GM12801 (cell line): ENCODE measurements around the gene PDE3A.

ENCODE experiments used
- TF ChIP-seq, protein P1 (sequence below): IDR thresholded peaks from one replicate; pipeline ENCODE4 v1.5.1; 2011; ENCODE audit warnings: control low read depth; ENCODE audit not compliant: insufficient read length; ENCODE audit errors: extremely low read depth

The PDE3A gene

DNA sequence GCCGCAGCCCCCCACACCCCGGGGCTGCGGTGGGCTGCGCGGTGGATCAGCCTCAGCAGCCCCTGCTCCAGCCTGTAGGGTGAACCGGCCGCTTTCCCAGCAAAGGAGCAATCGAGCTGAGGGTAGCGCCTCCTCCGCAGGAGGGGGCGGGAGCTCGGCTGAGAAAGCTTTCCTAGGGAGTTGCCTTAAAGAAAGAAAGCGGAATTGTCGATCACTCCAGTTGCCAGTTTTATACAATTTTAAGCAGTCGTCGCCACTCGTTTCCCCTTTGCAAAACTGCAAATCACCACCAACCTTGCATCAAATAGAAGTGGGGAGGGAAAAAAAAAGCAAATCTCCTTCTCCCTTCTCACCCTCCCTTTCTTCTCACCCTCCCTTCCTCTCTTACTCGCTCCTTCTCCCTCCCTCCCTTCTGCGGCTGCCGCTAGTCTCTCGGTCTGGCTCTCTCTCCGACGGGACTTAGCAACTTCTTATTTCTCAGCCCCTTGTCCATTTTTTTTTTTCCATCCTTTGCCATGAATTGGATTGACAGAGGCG lies at the start of gene PDE3A:
Gene PDE3A (plus strand): TSS at position 424 of the 537 bp plus-strand sequence. CDS start 748 bp downstream, outside the sequence.
- TF ChIP-seq, protein P1, sequence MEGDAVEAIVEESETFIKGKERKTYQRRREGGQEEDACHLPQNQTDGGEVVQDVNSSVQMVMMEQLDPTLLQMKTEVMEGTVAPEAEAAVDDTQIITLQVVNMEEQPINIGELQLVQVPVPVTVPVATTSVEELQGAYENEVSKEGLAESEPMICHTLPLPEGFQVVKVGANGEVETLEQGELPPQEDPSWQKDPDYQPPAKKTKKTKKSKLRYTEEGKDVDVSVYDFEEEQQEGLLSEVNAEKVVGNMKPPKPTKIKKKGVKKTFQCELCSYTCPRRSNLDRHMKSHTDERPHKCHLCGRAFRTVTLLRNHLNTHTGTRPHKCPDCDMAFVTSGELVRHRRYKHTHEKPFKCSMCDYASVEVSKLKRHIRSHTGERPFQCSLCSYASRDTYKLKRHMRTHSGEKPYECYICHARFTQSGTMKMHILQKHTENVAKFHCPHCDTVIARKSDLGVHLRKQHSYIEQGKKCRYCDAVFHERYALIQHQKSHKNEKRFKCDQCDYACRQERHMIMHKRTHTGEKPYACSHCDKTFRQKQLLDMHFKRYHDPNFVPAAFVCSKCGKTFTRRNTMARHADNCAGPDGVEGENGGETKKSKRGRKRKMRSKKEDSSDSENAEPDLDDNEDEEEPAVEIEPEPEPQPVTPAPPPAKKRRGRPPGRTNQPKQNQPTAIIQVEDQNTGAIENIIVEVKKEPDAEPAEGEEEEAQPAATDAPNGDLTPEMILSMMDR, result no peak

DNA sequence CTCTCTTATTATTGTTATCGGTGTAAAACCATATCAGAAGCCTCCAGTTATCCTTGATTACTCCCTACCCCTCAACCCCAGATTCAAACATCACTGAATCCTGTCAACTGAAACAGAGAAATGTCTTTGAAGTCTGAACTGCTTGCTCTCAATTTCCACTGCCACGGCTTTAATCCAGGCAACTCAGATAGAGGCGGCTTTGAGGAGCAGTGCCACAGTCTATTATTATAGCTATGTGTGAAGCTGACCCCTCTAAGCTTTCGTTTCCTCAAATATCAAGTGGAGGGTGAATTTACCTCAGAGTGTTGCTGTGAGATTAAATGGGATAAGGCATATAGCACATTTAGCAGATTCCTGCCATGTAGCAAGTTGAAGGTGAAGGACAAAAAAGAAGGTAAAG lies 49.0 kb upstream of the PDE3A start:
- TF ChIP-seq, protein P1, result no peak

DNA sequence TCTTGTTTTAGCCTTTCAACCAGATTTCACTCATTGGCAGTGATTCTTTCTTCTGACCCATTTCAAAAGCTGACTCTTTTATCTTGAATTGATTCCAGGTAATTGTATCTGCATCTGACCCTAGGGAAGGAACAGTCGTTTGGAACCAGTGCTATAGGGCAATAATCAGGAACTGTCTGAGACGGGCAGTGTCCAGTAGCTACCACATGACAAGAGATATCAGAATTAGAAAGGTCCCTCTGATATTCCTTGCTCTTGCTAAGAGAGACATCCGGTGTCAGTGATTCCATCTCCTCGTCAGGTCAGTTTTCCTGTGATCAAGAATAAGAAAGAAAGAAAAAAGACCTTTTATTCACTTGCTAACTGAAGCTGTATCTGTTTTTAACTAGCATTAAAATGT lies 47.8 kb upstream of the PDE3A start:
- TF ChIP-seq, protein P1, result no peak

DNA sequence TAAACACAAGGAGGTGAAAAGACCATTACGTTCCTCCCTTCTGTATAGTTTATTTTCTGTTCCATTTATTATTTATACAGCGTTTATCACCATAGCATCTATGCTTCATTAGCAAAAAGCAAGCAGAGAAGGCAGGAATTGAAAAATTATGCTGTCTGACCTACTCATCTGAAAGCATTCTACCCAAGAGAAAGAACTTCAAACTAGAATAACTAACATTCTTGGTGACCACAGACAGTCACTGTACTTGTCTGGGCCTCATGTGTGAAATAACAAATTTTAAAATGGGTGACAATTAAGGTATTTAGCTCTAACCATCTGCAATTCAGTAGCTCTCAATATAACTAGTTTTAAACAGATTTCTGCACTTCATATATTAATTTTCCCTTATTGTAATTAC lies 29.3 kb upstream of the PDE3A start:
- TF ChIP-seq, protein P1, result no peak

DNA sequence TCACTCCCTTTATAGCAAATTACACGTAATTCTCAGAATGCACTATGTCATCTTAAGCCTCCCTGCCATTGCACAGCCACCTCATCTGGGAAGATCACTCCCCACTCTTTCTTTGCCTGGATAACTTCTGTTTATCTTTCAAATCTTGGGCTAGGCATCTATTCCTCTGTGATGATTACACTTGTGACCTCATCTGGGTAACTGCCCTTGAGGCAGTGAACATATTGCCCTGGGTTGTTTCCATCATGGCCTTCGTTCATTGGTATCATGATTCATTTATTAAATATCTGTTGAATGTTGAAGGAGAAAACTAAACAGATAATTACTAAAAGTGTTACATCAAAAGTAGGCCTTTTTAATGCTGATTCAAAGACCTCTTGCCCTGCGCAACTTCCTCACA lies 26.2 kb upstream of the PDE3A start:
- TF ChIP-seq, protein P1, result no peak

DNA sequence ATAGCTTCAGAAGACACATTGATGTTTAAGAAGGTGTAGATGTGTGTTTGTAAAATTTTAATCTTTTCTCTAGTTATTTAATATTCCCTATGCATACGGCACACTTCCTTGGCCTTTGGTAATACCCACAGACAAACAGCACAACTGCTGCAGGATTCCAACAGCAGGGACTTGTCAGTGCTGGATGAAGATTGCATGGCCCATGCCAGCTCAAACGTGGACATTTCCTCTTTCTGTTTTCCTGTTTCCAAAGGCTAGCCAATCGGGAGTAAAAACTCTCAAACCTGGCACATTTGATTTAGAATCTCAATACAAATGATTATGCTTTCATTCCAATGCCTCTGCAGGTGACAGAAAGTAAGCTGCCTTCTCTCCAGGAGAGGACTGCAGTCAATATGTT lies 22.5 kb upstream of the PDE3A start:
- TF ChIP-seq, protein P1, result no peak

DNA sequence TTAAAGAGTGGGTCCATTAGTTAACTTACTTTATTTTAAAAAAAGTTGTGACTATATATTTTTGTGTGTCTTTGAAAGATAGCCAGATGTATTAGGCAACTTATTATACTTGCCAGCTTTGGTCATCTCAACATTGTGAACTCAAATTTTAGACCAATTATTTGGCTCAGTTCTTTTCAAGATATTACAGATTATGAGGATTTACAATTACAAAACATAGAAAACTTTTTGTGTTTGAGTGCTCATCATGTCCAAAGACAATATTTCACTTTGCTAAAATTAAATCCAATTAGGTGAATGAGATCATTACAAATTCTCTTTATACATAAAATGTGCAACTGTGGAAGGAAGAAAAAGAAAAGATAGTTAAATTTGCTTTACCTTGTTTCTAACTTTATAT lies 18.3 kb upstream of the PDE3A start:
- TF ChIP-seq, protein P1, result no peak

DNA sequence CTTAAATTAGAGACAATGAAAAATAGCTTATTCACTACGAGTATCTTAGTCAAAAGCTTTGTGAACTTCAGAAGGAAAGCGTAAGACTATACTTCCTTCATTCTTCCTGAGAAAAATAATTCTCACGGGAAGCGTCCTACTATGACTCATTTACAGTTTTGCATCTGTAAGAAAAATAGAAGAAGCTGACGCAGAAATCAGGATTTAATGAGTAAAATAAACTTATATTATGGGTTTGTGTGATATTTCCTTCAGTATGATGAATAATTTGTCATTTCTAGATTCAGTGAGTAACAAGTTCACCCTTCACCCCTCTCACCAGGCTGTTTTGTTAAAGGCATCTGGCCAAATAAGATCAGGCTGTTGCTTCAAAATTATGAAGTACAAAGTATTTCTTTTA lies 17.8 kb upstream of the PDE3A start:
- TF ChIP-seq, protein P1, result no peak
